NB4 (cell line): Measurements from ENCODE around the gene UNC5C.

ENCODE experiments used
- DNase-seq: peaks from one replicate; pipeline ENCODE4 v3.0.0; 2010; ENCODE audit warnings: low read depth
- H3K4me3 ChIP-seq: one replicate; pipeline ENCODE4 v1.5.1; 2011; ENCODE audit warnings: mild to moderate bottlenecking, low read depth, low read length, moderate library complexity
- CTCF ChIP-seq: IDR thresholded peaks from one replicate; pipeline ENCODE4 v1.5.1; 2012; ENCODE audit warnings: low read depth, low read length
- MAX ChIP-seq: IDR thresholded peaks from 2 replicates; pipeline ENCODE4 v1.6.1; 2011; ENCODE audit warnings: low read depth, low read length
- MYC ChIP-seq: IDR thresholded peaks from 2 replicates; pipeline ENCODE4 v1.6.1; 2011; ENCODE audit warnings: low read depth, low read length
- POLR2A ChIP-seq: IDR thresholded peaks from 2 replicates; pipeline ENCODE4 v1.6.1; 2011; ENCODE audit warnings: mild to moderate bottlenecking; ENCODE audit not compliant: insufficient read length; ENCODE audit errors: extremely low read depth

Gene UNC5C

GRCh38 chr4:95213366-95213765 is 335.4 kb downstream of the UNC5C start:
- DNase-seq, result no peak
- no peak for TF ChIP-seq MAX
- TF ChIP-seq POLR2A, result no peak
- no peak for TF ChIP-seq CTCF
- no peak for TF ChIP-seq MYC

GRCh38 chr4:95212692-95213091 is 336.1 kb downstream of the UNC5C start:
- no peak overlapping the region for H3K4me3 ChIP-seq
- no peak for TF ChIP-seq MYC
- TF ChIP-seq CTCF, result no peak
- DNase-seq, result no peak

More at GRCh38 chr4:95213366-95213765, 335.4 kb downstream of the UNC5C start:
- no peak overlapping the region for H3K4me3 ChIP-seq

- DNase-seq, result no peak
- TF ChIP-seq POLR2A (no peak), CTCF (no peak), MAX (no peak), MYC (no peak)
- H3K4me3 ChIP-seq, result no peak overlapping the region
Observed at GRCh38 chr4:95209927-95210326, 338.8 kb downstream of the UNC5C start.

- no peak for TF ChIP-seq POLR2A
- TF ChIP-seq MYC, result no peak
- no peak for TF ChIP-seq CTCF
- no peak for TF ChIP-seq MAX
- DNase-seq, result no peak
- H3K4me3 ChIP-seq, result no peak overlapping the region
Observed at GRCh38 chr4:95204873-95205272, 343.9 kb downstream of the UNC5C start.

GRCh38 chr4:95204267-95204844 is 344.4 kb downstream of the UNC5C start:
- no peak for DNase-seq
- no peak for TF ChIP-seq MAX
- no peak for TF ChIP-seq POLR2A
- no peak for TF ChIP-seq MYC
- no peak for TF ChIP-seq CTCF
- no peak overlapping the region for H3K4me3 ChIP-seq

- DNase-seq, result peak; percentile 6
- TF ChIP-seq MAX (no peak), POLR2A (no peak), MYC (no peak), CTCF (no peak)
- no peak overlapping the region for H3K4me3 ChIP-seq
Observed at GRCh38 chr4:95198961-95199360, 349.8 kb downstream of the UNC5C start.
